Retinal pigment epithelial cell (primary cell): ENCODE data around the gene THSD7B.

Experiments used
- DNase-seq: peaks from one replicate; pipeline ENCODE4 v3.0.0-alpha.2; 2010; ENCODE audit warnings: low read depth
- H3K4me3 ChIP-seq: 2 replicates; pipeline ENCODE4 v1.5.1; 2011; ENCODE audit warnings: mild to moderate bottlenecking, low read length, control low read depth, moderate library complexity
- TF ChIP-seq, protein P1 (sequence below): conservative IDR thresholded peaks from 2 replicates; pipeline ENCODE4 v1.5.1; 2011; ENCODE audit warnings: low read depth, low read length, control low read depth, inconsistent platforms

The THSD7B gene

DNA sequence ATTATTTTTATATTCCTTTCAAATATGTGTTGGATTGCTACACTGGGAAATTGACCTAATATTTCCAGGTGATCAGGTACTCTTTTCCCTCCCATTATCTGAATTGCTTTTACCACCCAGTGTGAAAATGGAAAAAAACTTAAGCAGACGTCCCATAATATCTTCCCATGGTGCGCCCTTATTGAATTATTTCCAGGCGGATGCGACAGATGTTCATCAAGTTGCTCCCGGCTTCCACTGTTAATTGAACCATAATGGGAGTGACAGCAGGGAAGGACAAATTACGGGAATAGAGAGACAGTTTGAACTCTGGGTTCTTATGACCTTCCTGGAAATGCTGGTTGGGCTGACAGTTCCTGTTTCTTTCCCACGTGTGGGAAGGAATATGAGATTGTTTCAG lies 93.3 kb downstream of the THSD7B start:
- no peak overlapping the region for H3K4me3 ChIP-seq
- TF ChIP-seq, protein P1, sequence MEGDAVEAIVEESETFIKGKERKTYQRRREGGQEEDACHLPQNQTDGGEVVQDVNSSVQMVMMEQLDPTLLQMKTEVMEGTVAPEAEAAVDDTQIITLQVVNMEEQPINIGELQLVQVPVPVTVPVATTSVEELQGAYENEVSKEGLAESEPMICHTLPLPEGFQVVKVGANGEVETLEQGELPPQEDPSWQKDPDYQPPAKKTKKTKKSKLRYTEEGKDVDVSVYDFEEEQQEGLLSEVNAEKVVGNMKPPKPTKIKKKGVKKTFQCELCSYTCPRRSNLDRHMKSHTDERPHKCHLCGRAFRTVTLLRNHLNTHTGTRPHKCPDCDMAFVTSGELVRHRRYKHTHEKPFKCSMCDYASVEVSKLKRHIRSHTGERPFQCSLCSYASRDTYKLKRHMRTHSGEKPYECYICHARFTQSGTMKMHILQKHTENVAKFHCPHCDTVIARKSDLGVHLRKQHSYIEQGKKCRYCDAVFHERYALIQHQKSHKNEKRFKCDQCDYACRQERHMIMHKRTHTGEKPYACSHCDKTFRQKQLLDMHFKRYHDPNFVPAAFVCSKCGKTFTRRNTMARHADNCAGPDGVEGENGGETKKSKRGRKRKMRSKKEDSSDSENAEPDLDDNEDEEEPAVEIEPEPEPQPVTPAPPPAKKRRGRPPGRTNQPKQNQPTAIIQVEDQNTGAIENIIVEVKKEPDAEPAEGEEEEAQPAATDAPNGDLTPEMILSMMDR: no peak
- no peak for DNase-seq

GRCh38 chr2:136860443-136860958 lies 95.2 kb downstream of the THSD7B start:
- H3K4me3 ChIP-seq: no peak overlapping the region
- no peak for DNase-seq
- TF ChIP-seq, protein P1: no peak

- DNase-seq: no peak
- TF ChIP-seq, protein P1: no peak
- H3K4me3 ChIP-seq: no peak overlapping the region
These were observed 98.1 kb downstream of the THSD7B start for GRCh38 chr2:136863468-136863867.

DNA sequence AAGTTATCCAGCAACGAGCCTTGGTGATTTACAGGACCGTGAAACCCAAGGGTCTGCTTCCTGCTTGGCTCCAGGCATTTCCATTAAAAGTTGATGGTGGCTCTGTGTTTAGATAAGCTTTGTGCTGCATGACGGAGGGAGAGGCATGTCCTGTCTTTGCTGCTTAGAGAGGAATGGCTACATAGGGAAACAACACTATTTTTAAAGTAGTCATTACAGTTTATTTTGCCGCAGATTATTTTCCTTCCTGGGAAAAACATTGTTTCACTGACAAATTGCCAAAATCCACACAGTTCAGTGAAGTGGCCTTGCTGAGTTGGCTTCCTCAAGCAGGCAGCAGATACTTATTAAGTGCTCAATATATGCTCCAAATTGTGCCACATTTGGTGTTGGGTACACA lies 98.5 kb downstream of the THSD7B start:
- TF ChIP-seq, protein P1: no peak
- no peak for DNase-seq
- H3K4me3 ChIP-seq: no peak overlapping the region

- DNase-seq: no peak
- TF ChIP-seq, protein P1: no peak
- H3K4me3 ChIP-seq: no peak overlapping the region
These were observed 106.1 kb downstream of the THSD7B start for GRCh38 chr2:136871424-136871823.

DNA sequence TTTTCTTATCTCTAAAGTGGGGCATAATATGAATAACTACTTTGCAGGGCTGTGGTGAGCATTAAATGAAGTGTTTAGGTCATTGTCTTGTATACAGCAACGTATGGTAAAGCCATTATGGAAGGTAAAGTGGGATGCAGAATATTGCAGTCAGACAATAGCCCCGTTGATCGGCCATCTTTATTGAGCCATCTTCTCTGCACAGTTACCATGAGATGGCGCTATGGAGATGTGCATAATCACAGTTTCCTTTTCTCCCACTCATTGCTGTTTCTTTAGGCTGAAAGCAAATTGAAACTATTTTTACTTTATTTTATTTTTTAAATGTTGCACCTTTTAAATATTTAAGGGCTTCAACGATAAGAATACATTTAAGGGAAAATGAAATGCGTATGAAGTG lies 108.9 kb downstream of the THSD7B start:
- TF ChIP-seq, protein P1: peak; percentile 58
- no peak overlapping the region for H3K4me3 ChIP-seq
- DNase-seq: no peak

- no peak for DNase-seq
- H3K4me3 ChIP-seq: no peak overlapping the region
- TF ChIP-seq, protein P1: no peak
These were observed 125.8 kb downstream of the THSD7B start for GRCh38 chr2:136891100-136891499.
